B cell (primary cell): ENCODE results near the gene GFOD1. TPM values are rescaled to one million over a fixed set of nuclear protein-coding genes. Genes with fewer than 3 reads are reported as not detected.

ENCODE experiments used
- ATAC-seq: fragments of 200-7000 bp; cut with Tn5 transposase; one replicate; pipeline ENCODE4 v1.10.0; 2021; ENCODE audit warnings: low read depth, mild to moderate bottlenecking, moderate number of reproducible peaks, moderate library complexity
- CTCF ChIA-PET: fragments of 350-600 bp; sonication (Branson Sonifier 250); formaldehyde crosslinking; loops from one replicate; lab custom pipeline; 2021; ENCODE audit warnings: antibody characterized with exemption, inconsistent platforms; lab: Charles Lee
- POLR2A ChIA-PET: fragments of 350-600 bp; sonication (Branson Sonifier 250); formaldehyde crosslinking; loops from one replicate; lab custom pipeline; 2021; ENCODE audit warnings: antibody characterized with exemption; lab: Charles Lee
- DNase-seq: peaks from one replicate; pipeline ENCODE4 v3.0.0; 2013
- H2AFZ ChIP-seq: 2 replicates; pipeline ENCODE4 v1.6.1; 2012; ENCODE audit warnings: mild to moderate bottlenecking, low read depth, low read length; ENCODE audit not compliant: insufficient read depth, poor library complexity, severe bottlenecking
- H3K27ac ChIP-seq, 2 donors: 1 replicate in 1 of 2; 2 replicates in 1 of 2; pipeline ENCODE4 v1.5.1; 2012 to 2013; ENCODE audit warnings: low read length in 2 of 2, mild to moderate bottlenecking in 2 of 2, moderate library complexity in 1 of 2
- H3K27me3 ChIP-seq, 4 experiments: fragments of 200-600 bp in 1 of 4; sonication (generic) in 1 of 4; replicated peaks in 1 of 4; 1 replicate in 2 of 4; 2 replicates in 2 of 4; pipeline versions ENCODE4 v1.6.1 to v1.7.0; 2013 to 2016; ENCODE audit warnings: low read length in 3 of 4, mild to moderate bottlenecking in 2 of 4, mixed read lengths in 1 of 4, moderate library complexity in 1 of 4; ENCODE audit not compliant: insufficient read depth in 4 of 4, control insufficient read depth in 3 of 4; ENCODE audit errors: control extremely low read depth in 1 of 4
- H3K36me3 ChIP-seq, 2 experiments: replicated peaks in 1 of 2; 1 replicate in 1 of 2; 2 replicates in 1 of 2; pipeline versions ENCODE4 v1.6.1 to v1.7.1; 2013; ENCODE audit warnings: low read length in 1 of 2; ENCODE audit not compliant: insufficient read depth in 2 of 2, control insufficient read depth in 1 of 2; ENCODE audit errors: control extremely low read depth in 1 of 2, extremely low read depth in 1 of 2
- H3K4me1 ChIP-seq, 2 donors: fragments of 200-600 bp in 1 of 2; sonication (generic) in 1 of 2; 1 replicate in 1 of 2; 2 replicates in 1 of 2; pipeline versions ENCODE4 v1.5.1 to v1.6.1; 2013 to 2017; ENCODE audit warnings: low read length in 2 of 2; ENCODE audit not compliant: control insufficient read depth in 2 of 2, insufficient read depth in 2 of 2
- H3K4me2 ChIP-seq: replicated peaks from 2 replicates; pipeline ENCODE3; 2012; ENCODE audit warnings: mild to moderate bottlenecking, low read depth, low read length; ENCODE audit not compliant: poor library complexity, severe bottlenecking
- H3K4me3 ChIP-seq, 5 experiments: fragments of 200-600 bp in 1 of 5; sonication (generic) in 1 of 5; 1 replicate in 3 of 5; 2 replicates in 2 of 5; pipeline versions ENCODE4 v1.5.1 to v1.7.0; 2011 to 2016; ENCODE audit warnings: low read length in 4 of 5, mild to moderate bottlenecking in 4 of 5, low read depth in 2 of 5, control low read depth in 1 of 5, moderate library complexity in 1 of 5; ENCODE audit not compliant: insufficient read depth in 1 of 5; ENCODE audit errors: control extremely low read depth in 1 of 5, extremely low read depth in 1 of 5
- H3K79me2 ChIP-seq: fragments of 200-600 bp; sonication (generic); one replicate; pipeline ENCODE4 v1.6.0; 2016; ENCODE audit warnings: low read length; ENCODE audit not compliant: control insufficient read depth, insufficient read depth
- H3K9ac ChIP-seq: fragments of 200-600 bp; sonication (generic); 2 replicates; pipeline ENCODE4 v1.6.1; 2017; ENCODE audit warnings: mild to moderate bottlenecking, low read length, moderate library complexity
- H3K9me3 ChIP-seq, 3 donors: one replicate each; pipeline versions ENCODE4 v1.6.1 to v1.7.1; 2013; ENCODE audit warnings: low read length in 2 of 3; ENCODE audit not compliant: control insufficient read depth in 2 of 3, insufficient read depth in 1 of 3; ENCODE audit errors: control extremely low read depth in 1 of 3
- H4K20me1 ChIP-seq: 2 replicates; pipeline ENCODE4 v1.6.0; 2012; ENCODE audit warnings: mild to moderate bottlenecking, low read length; ENCODE audit not compliant: insufficient read depth, control insufficient read depth, poor library complexity, severe bottlenecking
- H3K27ac Mint-ChIP-seq: one replicate; pipeline ENCODE4 v1.8.0; 2021; ENCODE audit warnings: mixed read lengths
- H3K27me3 Mint-ChIP-seq: one replicate; pipeline ENCODE4 v1.8.0; 2021; ENCODE audit warnings: mixed read lengths
- H3K4me1 Mint-ChIP-seq: one replicate; pipeline ENCODE4 v1.8.0; 2021; ENCODE audit warnings: mixed read lengths
- H3K4me3 Mint-ChIP-seq: one replicate; pipeline ENCODE4 v1.8.0; 2021; ENCODE audit warnings: mixed read lengths
- H3K9me3 Mint-ChIP-seq: one replicate; pipeline ENCODE4 v1.8.0; 2022; ENCODE audit warnings: mixed read lengths; ENCODE audit not compliant: insufficient read depth
- CTCF ChIP-seq: fragments of 200-600 bp; IDR thresholded peaks from one replicate; pipeline ENCODE4 v1.8.0; 2022; ENCODE audit warnings: antibody characterized with exemption, mild to moderate bottlenecking
- EZH2 ChIP-seq: IDR thresholded peaks from 2 replicates; pipeline ENCODE4 v1.6.1; 2012; ENCODE audit warnings: borderline replicate concordance, low read depth, mild to moderate bottlenecking, moderate library complexity, low read length; ENCODE audit not compliant: insufficient read depth, poor library complexity, severe bottlenecking
- WGBS: methylation state at CpG from one replicate; pipeline ENCODE4 v1.1.5; 2013; ENCODE audit warnings: missing lambda C conversion rate; ENCODE audit not compliant: insufficient coverage; 5-methylcytosine and 5-hydroxymethylcytosine counted together
- intact Hi-C: fragments of 100-400 bp; cut with micrococcal nuclease; formaldehyde crosslinking; loops from one replicate; pipeline ENCODE4 v1.10.0; 2022
- polyA plus RNA-seq: library from polyadenylated mRNA; depleted of rRNA; stranded (reverse); fragments of >200 nt; gene quantifications from 2 replicates; pipeline ENCODE4 v1.2.3, GENCODE V29; 2012
- total RNA-seq, 2 donors: library from RNA; stranded (reverse); fragments of 120-200 nt in 1 of 2; gene quantifications; 1 replicate in 1 of 2; 2 replicates in 1 of 2; pipeline versions ENCODE4 v1.2.3 to v1.2.4, GENCODE V29; 2013 to 2022

GFOD1 gene
- total and polyA plus RNA-seq, 2 donors (not counting 1 experiment from before 2014, with no cell fraction given) = 8.3 to 42.4 TPM

GRCh38 chr6:13485923-13486562 is 1.4 kb downstream of the GFOD1 start:
- intact Hi-C loops = loop anchor here (1.0 to 5.0 kb wide), 9 partner anchors 15 to 1949 kb away; partner anchors contain the start of genes RANBP9, TBC1D7 and TMEM170B
- peaks cover 0 to 1% of the 10 kb centered on the region in 2 experiments for H3K36me3 ChIP-seq
- CTCF ChIA-PET = interaction anchor here (1.0 to 6.5 kb wide), 13 partner anchors 30 to 148 kb away, joined by 3 to 41 read pairs (median 7); partner anchors contain the start of genes NOL7 and SIRT5
- Mint-ChIP-seq H3K4me1 (peaks cover 46% of the 10 kb centered on the region), H3K9me3 (no peaks in the 10 kb centered on the region), H3K4me3 (peak overlapping the region; percentile 95), H3K27me3 (no peaks in the 10 kb centered on the region), H3K27ac (peak overlapping the region; percentile 97)
- H3K9me3 ChIP-seq = no peaks in the 10 kb centered on the region
- 0% methylated on average over 20 of the region's 38 CpGs for WGBS
- no peaks in the 10 kb centered on the region for H3K27me3 ChIP-seq
- DNase-seq (peak; percentile 75), ATAC-seq (peak; percentile 4)
- POLR2A ChIA-PET = interaction anchor here (0.6 to 3.4 kb wide), 16 partner anchors 11 to 295 kb away, joined by 3 to 15 read pairs (median 4); partner anchors contain the start of genes NOL7, SIRT5 and TBC1D7
- peak overlapping the region; percentile 99 for H3K4me2 ChIP-seq
- H3K4me3 ChIP-seq = peak overlapping the region; percentile 64 to 76 (median 68)
- H3K9ac ChIP-seq = peak overlapping the region; percentile 79
- H2AFZ ChIP-seq = peak overlapping the region; percentile 84
- TF ChIP-seq EZH2 (no peak), CTCF (no peak)
- H3K79me2 ChIP-seq = peaks cover 35% of the 10 kb centered on the region
- peak overlapping the region; percentile 53 to 57 for H3K27ac ChIP-seq
- peaks cover 14% of the 10 kb centered on the region for H4K20me1 ChIP-seq
- H3K4me1 ChIP-seq = peaks cover 19 to 38% of the 10 kb centered on the region in 2 donors

- H3K4me2 ChIP-seq = peak overlapping the region; percentile 99
- H2AFZ ChIP-seq = peak overlapping the region; percentile 84
- H3K4me1 ChIP-seq = peaks cover 19 to 38% of the 10 kb centered on the region in 2 donors
- peak overlapping the region; percentile 95 for H3K4me3 Mint-ChIP-seq
- no peaks in the 10 kb centered on the region for H3K27me3 ChIP-seq
- no peak overlapping the region for H3K27ac ChIP-seq
- DNase-seq (no peak), ATAC-seq (no peak)
- H3K79me2 ChIP-seq = peaks cover 43% of the 10 kb centered on the region
- no peaks in the 10 kb centered on the region for H3K27me3 Mint-ChIP-seq
- ChIA-PET CTCF (interaction anchor here (1.0 to 6.5 kb wide), 7 partner anchors 41 to 150 kb away, joined by 3 to 41 read pairs (median 6); partner anchors contain the start of gene SIRT5), POLR2A (interaction anchor here (1.4 to 3.4 kb wide), 3 partner anchors 11 to 89 kb away, joined by 3 to 15 read pairs (median 11); partner anchors contain the start of gene SIRT5)
- H3K27ac Mint-ChIP-seq = peak overlapping the region; percentile 34
- H3K9ac ChIP-seq = peak overlapping the region; percentile 79
- no peaks in the 10 kb centered on the region for H3K9me3 ChIP-seq
- H3K36me3 ChIP-seq = peaks cover 0 to 2% of the 10 kb centered on the region in 2 experiments
- WGBS = no CpG with 5 or more reads among the region's 4 CpGs
- TF ChIP-seq CTCF (no peak), EZH2 (no peak)
- peaks cover 49% of the 10 kb centered on the region for H3K4me1 Mint-ChIP-seq
- H3K9me3 Mint-ChIP-seq = no peaks in the 10 kb centered on the region
- peaks cover 14% of the 10 kb centered on the region for H4K20me1 ChIP-seq
- intact Hi-C loops = loop anchor here (5.0 kb wide), 1 partner anchor 1948 kb away; the partner anchor contains the start of gene TMEM170B
- peak overlapping the region; percentile 64 to 76 (median 68) for H3K4me3 ChIP-seq
Measured at GRCh38 chr6:13485303-13485702, 2.1 kb downstream of the GFOD1 start.
